ENCODE results near the gene PXN.
"Not testable (repeated sequence)": the region's sequence is repeated elsewhere in the genome, so short reads cannot be mapped to it uniquely, and the experiment has no call there.

PXN gene

DNA sequence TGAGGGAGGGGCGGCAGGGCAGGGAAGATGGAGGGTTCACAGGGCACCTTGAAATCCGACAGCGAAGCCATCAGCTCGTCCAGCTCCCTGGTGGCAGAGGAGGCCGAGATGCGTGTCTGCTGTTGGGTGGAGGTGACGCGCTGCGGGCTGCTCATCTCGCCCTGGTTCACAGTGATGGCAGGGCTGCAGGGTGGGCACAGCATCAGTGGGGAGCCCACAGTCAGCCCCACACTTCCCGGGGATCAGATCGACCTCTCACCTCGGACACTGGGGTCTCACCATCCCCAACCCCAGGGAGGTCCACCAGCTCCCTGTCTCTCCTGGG lies 44.0 kb downstream of the PXN start:
- H3K36me3 ChIP-seq (ENCODE audit: insufficient read depth, low read length) = peaks cover 72% of the 10 kb centered on the region
- H3K4me3 ChIP-seq (ENCODE audit: low read length) = no peak overlapping the region
- no peaks in the 10 kb centered on the region for H3K27me3 ChIP-seq (ENCODE audit: insufficient read depth, low read length)
- peaks cover 9% of the 10 kb centered on the region; the same call in 1 of the 2 replicates for H3K4me1 ChIP-seq (ENCODE audit: insufficient read depth, low read length)
- H3K9ac ChIP-seq (ENCODE audit: low read depth, low read length) = no peak overlapping the region
- no peak overlapping the region for H3K27ac ChIP-seq (ENCODE audit: low read depth, low read length)
- 94% methylated on average over 13 of the region's 13 CpGs for WGBS
- H3K9me3 ChIP-seq (ENCODE audit: insufficient read depth, low read depth, low read length) = no peaks in the 10 kb centered on the region

DNA sequence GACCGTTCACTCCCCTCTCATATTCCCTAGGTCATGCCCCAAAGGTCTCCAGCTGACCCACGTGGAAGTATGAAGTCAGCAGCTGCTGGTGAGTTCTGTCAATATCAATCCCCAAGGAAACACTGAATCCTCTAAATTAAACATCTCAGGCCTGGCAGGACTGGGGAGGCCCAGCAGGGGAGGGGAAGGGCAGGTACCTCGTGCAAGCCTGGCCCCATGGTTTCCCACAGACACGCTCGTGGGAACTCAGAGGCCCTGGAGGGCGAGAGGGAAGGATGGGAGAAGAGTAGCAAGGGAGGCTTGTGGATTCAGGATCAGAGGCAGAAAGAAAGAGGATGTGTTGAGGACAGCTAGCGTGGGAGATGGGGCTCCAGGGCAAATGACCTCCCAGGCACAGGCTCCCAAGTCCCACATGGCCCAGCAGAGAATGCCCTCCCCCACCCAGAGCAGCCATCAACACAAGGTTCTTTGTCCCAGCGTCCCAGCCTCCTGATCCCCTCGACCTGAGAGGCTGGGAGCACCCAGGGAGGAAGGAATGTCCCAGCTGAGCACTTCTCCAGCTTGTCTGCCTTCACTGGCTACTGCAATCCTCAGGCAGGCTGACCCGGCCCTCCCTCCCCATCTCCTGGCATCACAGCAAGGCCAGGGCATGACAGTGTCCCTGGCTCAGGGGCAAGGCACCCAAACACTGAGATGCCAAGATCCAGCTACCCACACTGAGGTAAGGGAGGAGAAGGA lies 44.5 kb downstream of the PXN start:
- H3K9me3 ChIP-seq (ENCODE audit: insufficient read depth, low read depth, low read length) = no peaks in the 10 kb centered on the region
- no peak overlapping the region for H3K4me3 ChIP-seq (ENCODE audit: low read length)
- WGBS = 82% methylated on average over 10 of the region's 10 CpGs
- no peak overlapping the region for H3K27ac ChIP-seq (ENCODE audit: low read depth, low read length)
- H3K9ac ChIP-seq (ENCODE audit: low read depth, low read length) = no peak overlapping the region
- H3K36me3 ChIP-seq (ENCODE audit: insufficient read depth, low read length) = peaks cover 71% of the 10 kb centered on the region
- no peaks in the 10 kb centered on the region for H3K27me3 ChIP-seq (ENCODE audit: insufficient read depth, low read length)
- peaks cover 9% of the 10 kb centered on the region; the same call in 1 of the 2 replicates for H3K4me1 ChIP-seq (ENCODE audit: insufficient read depth, low read length)

DNA sequence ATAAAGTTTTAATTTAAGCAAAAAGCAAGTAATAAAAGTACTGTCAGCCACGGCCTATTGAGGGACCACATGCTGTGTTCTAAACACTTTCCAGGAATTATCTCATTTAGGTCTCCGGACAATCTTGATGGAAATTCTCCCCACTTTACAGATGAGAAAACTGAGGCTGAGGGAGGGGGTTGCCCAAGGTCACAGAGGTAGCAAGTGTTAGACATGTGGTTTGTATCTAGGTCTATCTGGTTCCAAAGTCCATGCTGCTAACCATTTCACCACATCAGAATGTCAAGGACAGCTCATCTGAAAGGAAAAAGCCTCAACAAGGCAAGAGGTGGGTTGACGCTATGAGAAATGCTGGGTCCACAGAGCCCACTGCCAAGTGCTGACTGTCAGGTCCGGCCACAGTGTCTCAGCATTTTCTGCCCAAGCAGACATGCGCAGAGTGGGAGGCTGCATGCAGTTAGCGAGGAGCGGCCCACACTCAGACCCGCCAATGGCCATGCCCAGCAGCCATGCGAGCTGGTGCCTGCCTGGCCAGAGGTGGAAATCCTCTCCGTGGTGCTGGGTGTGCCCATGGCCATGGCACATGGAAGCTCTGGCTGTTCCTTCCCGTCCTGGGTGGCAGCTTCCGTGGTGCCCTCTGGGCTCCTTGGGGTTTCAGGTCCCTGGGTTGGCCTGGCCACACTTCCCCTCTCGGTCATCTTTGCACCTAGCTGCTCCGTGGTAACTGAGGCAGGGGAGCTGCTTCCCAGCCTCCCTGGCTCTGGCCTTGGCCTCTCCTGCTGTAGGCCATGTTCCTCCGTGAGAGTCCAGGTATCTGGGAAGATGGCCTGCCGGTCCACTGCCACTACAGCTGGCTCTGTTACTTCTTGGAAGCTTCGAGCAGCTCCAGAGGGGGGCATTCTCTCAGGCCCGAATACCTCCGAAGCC lies 46.6 kb downstream of the PXN start:
- Histone ChIP-seq H3K4me3 (ENCODE audit: low read length) (no peak overlapping the region), H3K9ac (ENCODE audit: low read depth, low read length) (no peak overlapping the region), H3K36me3 (ENCODE audit: insufficient read depth, low read length) (peaks cover 83% of the 10 kb centered on the region), H3K4me1 (ENCODE audit: insufficient read depth, low read length) (no peaks in the 10 kb centered on the region), H3K9me3 (ENCODE audit: insufficient read depth, low read depth, low read length) (no peaks in the 10 kb centered on the region), H3K27ac (ENCODE audit: low read depth, low read length) (no peak overlapping the region), H3K27me3 (ENCODE audit: insufficient read depth, low read length) (no peaks in the 10 kb centered on the region)
- WGBS = 95% methylated on average over 19 of the region's 19 CpGs

DNA sequence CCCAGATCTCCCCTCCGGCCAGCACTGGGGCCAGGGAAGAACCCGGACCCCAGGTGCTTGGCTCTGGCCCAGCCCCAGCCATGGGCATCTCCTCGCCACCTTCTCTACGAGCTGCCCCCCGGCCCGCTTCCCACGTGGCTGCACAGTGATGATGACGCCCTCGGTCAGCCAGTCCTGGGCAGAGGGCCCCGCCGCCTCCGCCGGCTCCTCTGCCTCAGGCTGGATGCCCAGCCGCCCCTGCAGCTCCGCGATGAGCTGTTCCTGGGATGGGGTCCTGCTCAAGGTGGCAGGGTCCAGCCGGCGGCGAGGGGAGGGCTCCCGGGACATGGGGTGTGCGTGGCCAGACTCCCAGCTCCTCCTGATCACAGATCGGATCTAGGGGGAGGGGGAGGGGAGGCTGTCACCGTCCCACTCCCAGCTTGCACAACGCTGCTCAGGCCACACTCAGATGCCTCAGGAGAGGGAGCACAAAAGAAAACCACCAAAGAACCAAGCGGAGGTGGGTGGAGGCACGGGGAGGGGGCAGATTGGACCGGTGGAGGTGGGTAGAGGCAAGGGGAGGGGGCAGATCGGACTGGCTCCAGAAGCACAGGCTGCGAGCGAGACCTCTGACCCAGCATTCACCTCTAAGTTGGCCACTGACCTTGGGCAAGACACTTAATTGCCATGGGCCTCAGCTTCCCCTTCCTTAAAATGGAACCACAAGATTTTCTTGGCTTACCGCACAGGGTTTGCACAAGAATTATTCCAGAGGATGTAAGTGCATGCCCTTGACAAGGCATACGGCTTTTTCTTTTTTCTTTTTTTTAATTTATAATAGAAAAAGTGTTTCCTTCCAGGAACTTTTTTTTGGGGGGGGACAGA lies 48.6 kb downstream of the PXN start:
- H3K36me3 ChIP-seq (ENCODE audit: insufficient read depth, low read length) = peaks cover 85% of the 10 kb centered on the region
- no peak overlapping the region; the same call in 1 of the 2 replicates for H3K9ac ChIP-seq (ENCODE audit: low read depth, low read length)
- no peak overlapping the region for H3K4me3 ChIP-seq (ENCODE audit: low read length)
- no peak overlapping the region for H3K27ac ChIP-seq (ENCODE audit: low read depth, low read length)
- no peaks in the 10 kb centered on the region for H3K27me3 ChIP-seq (ENCODE audit: insufficient read depth, low read length)
- no peaks in the 10 kb centered on the region for H3K9me3 ChIP-seq (ENCODE audit: insufficient read depth, low read depth, low read length)
- 90% methylated on average over 31 of the region's 32 CpGs for WGBS
- H3K4me1 ChIP-seq (ENCODE audit: insufficient read depth, low read length) = no peaks in the 10 kb centered on the region

DNA sequence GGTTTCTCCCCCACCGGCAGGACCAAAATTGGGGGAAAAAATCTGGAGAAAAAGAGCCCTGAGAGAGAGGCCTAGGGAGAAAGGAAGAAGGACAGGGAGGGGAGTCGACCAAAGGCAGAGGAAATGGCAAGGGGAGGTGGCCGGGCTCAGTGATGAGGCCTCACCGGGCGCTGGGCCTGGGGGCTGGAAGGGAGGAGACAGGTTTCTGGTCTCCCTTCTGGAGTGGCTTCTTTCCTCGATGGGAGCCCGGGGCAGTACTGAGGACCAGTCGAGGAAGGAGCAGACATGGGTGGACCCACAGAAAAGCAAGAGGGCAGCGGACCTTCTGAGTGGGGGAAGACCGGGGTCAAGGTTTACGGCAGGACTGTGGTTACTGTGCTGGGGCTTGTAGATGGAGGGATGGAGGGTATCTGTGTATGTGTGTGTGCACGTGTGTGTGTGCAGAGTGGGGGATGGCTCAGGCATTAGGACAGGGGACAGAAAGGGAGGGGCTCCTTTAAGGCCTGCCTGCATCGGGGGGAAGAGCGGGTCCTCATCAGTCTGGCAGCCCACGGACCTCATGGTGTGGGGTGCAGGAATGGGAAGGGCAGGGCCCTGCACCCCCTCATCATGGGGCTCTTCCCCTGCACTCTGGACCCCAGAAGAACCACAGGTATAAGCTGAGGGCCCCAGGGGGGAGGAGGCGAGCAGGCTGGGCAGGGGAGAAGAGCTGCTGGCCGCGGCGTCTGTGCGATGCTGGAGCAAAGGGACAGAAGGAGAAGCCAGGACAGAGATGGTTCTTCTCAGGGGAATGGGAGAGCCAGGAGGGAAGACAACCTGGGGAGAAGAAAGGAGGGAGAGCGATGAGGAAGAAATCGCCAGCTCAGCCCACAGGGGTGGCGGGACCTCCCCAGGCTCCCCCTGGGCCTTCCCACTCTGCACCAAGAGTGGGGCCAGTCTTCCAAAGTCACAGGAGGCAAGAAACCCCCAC lies 49.5 kb downstream of the PXN start:
- no peaks in the 10 kb centered on the region for H3K27me3 ChIP-seq (ENCODE audit: insufficient read depth, low read length)
- no peaks in the 10 kb centered on the region for H3K9me3 ChIP-seq (ENCODE audit: insufficient read depth, low read depth, low read length)
- H3K4me1 ChIP-seq (ENCODE audit: insufficient read depth, low read length) = no peaks in the 10 kb centered on the region
- no peak overlapping the region for H3K4me3 ChIP-seq (ENCODE audit: low read length)
- peaks cover 85% of the 10 kb centered on the region for H3K36me3 ChIP-seq (ENCODE audit: insufficient read depth, low read length)
- no peak overlapping the region for H3K27ac ChIP-seq (ENCODE audit: low read depth, low read length)
- WGBS = 90% methylated on average over 23 of the region's 23 CpGs
- no peak overlapping the region for H3K9ac ChIP-seq (ENCODE audit: low read depth, low read length)

DNA sequence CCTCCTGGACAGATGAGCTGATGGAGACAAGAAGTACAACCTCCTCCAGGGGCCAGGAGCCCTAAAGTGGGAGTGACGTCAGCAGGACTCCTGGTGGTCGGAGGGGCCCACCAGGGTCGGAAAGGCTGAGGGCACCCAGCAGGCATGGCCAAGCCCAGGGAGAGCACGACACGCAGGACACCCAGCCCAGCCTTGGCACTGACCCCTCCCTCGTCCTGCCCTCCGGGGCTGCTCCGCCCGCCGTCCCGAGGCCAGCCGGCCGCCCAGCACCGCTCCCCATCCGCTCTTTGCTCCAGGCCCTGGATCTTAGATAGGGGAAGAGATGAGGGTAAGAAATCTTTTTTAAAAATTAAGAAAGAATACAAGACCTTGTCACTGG lies 50.2 kb downstream of the PXN start:
- Histone ChIP-seq H3K4me1 (ENCODE audit: insufficient read depth, low read length) (no peaks in the 10 kb centered on the region), H3K4me3 (ENCODE audit: low read length) (no peak overlapping the region), H3K9ac (ENCODE audit: low read depth, low read length) (no peak overlapping the region), H3K9me3 (ENCODE audit: insufficient read depth, low read depth, low read length) (no peaks in the 10 kb centered on the region), H3K36me3 (ENCODE audit: insufficient read depth, low read length) (peaks cover 85% of the 10 kb centered on the region), H3K27ac (ENCODE audit: low read depth, low read length) (no peak overlapping the region), H3K27me3 (ENCODE audit: insufficient read depth, low read length) (no peaks in the 10 kb centered on the region)
- 94% methylated on average over 15 of the region's 15 CpGs for WGBS

DNA sequence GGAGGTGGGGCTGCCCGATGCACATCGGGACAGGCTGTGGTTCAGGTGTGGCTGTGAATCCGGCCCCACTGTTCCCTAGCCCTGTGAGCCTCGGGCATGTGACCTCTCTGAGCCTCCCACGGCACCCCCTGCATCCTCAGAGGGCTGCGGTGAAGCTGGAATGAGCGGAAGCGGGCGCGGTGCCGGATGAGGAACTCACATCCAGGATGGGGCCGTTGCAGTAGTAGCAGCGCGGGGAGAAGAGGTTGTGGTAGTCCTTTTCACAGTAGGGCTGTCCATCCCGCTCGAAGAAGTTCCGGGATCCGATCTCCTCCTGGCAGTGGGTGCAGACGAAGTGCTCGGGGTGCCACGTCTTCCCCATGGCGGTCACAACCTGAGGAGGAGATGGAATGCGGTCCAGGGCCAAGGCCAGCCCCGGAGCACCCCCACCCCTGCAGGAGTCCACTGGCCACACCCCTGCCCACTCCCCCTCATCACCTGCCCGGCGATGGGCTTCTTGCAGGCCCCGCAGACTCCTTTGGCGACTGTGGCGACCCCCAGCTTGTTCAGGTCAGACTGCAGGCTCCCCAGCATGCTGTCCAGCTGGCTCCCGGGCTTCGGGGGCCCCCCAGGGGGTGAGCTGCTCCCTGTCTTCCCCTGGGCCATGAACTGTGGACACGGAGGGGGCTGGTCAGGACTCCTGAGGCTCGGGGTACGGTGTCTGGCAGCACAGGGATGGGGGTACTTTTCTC lies 50.7 kb downstream of the PXN start:
- Histone ChIP-seq H3K9ac (ENCODE audit: low read depth, low read length) (no peak overlapping the region), H3K9me3 (ENCODE audit: insufficient read depth, low read depth, low read length) (no peaks in the 10 kb centered on the region), H3K36me3 (ENCODE audit: insufficient read depth, low read length) (peaks cover 85% of the 10 kb centered on the region), H3K27ac (ENCODE audit: low read depth, low read length) (no peak overlapping the region), H3K27me3 (ENCODE audit: insufficient read depth, low read length) (no peaks in the 10 kb centered on the region), H3K4me1 (ENCODE audit: insufficient read depth, low read length) (no peaks in the 10 kb centered on the region), H3K4me3 (ENCODE audit: low read length) (no peak overlapping the region)
- 94% methylated on average over 34 of the region's 34 CpGs for WGBS

DNA sequence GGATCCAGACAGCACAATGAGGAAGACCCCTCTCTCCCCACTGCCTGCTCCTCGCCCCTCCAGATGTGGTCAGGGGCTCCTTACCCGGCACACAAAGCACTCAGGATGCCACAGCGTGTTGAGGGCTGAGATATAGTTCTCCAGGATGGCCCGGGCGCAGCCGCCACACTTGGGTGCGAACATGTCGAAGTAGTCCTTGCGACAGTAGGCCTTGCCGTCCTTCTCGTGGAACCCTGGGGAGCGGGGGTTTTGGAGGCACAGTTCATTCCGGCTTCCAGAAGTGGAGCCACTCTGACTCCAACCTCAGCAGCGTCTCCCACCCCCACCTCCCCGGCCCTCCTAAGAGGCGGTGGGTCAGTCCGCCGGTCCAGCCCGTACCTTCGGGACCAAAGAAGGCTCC lies 51.8 kb downstream of the PXN start:
- H3K36me3 ChIP-seq (ENCODE audit: insufficient read depth, low read length) = peaks cover 80% of the 10 kb centered on the region
- H3K9ac ChIP-seq (ENCODE audit: low read depth, low read length) = no peak overlapping the region
- no peaks in the 10 kb centered on the region for H3K4me1 ChIP-seq (ENCODE audit: insufficient read depth, low read length)
- no peak overlapping the region for H3K27ac ChIP-seq (ENCODE audit: low read depth, low read length)
- H3K9me3 ChIP-seq (ENCODE audit: insufficient read depth, low read depth, low read length) = no peaks in the 10 kb centered on the region
- no peaks in the 10 kb centered on the region for H3K27me3 ChIP-seq (ENCODE audit: insufficient read depth, low read length)
- no peak overlapping the region for H3K4me3 ChIP-seq (ENCODE audit: low read length)
- WGBS = 95% methylated on average over 20 of the region's 20 CpGs

DNA sequence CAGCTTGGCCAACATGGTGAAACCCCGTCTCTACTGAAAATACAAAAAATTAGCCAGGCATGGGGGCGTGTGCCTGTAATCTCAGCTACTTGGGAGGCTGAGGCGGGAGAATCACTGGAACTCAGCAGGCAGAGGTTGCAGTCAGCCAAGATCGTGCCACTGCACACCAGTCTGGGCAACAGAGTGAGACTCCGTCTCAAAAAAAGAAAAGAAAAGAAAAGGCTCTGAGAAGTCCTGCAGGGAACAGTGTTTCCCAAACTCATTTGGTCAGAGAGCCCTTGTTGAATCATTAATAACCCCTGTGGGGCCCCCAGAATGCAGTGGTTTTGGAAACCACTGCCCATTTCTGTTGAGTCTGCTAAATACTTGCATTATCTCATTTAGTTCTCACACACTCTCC lies 52.3 kb downstream of the PXN start:
- not testable (repeated sequence) for H3K9me3 ChIP-seq (ENCODE audit: insufficient read depth, low read depth, low read length); H3K27me3 ChIP-seq (ENCODE audit: insufficient read depth, low read length); H3K4me1 ChIP-seq (ENCODE audit: insufficient read depth, low read length); H3K4me3 ChIP-seq (ENCODE audit: low read length); H3K27ac ChIP-seq (ENCODE audit: low read depth, low read length); H3K9ac ChIP-seq (ENCODE audit: low read depth, low read length)
- WGBS = 95% methylated on average over 5 of the region's 5 CpGs
- peaks cover 79% of the 10 kb centered on the region for H3K36me3 ChIP-seq (ENCODE audit: insufficient read depth, low read length)

DNA sequence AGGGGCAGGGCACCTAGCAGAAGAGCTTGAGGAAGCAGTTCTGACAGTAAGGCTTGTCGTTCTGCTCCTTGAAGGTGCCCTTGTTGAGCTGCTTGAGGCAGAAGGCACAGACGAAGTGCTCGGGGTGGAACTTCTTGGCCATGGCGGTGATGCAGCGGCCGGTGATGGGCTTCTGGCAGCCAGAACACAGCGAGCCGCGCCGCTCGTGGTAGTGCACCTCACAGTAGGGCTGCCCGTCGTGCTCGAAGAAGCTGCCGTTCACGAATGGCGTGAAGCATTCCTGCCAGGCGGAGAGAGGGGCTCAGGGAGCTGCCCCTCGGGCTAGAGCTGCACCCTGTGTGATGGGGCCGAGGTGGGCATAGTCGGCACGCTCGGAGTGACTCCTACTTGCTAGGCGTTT lies 53.2 kb downstream of the PXN start:
- Histone ChIP-seq H3K9me3 (ENCODE audit: insufficient read depth, low read depth, low read length) (no peaks in the 10 kb centered on the region), H3K9ac (ENCODE audit: low read depth, low read length) (no peak overlapping the region), H3K27me3 (ENCODE audit: insufficient read depth, low read length) (no peaks in the 10 kb centered on the region), H3K36me3 (ENCODE audit: insufficient read depth, low read length) (peaks cover 80% of the 10 kb centered on the region), H3K4me3 (ENCODE audit: low read length) (no peak overlapping the region), H3K4me1 (ENCODE audit: insufficient read depth, low read length) (no peaks in the 10 kb centered on the region), H3K27ac (ENCODE audit: low read depth, low read length) (no peak overlapping the region)
- WGBS = 97% methylated on average over 24 of the region's 24 CpGs
